Mononuclear cell (primary cell): ENCODE data around the gene LRRC8C. TPM values are rescaled to one million over a fixed set of nuclear protein-coding genes. Genes with fewer than 3 reads are reported as not detected.

ENCODE experiments used
- H3K27me3 ChIP-seq: 2 replicates; pipeline ENCODE4 v1.6.0; 2011; ENCODE audit warnings: low read length, control low read depth; ENCODE audit not compliant: insufficient read depth
- H3K4me1 ChIP-seq: 2 replicates; pipeline ENCODE4 v1.5.1; 2011; ENCODE audit warnings: mild to moderate bottlenecking, low read length, control low read depth; ENCODE audit not compliant: insufficient read depth
- H3K4me3 ChIP-seq: 2 replicates; pipeline ENCODE4 v1.5.1; 2011; ENCODE audit warnings: mild to moderate bottlenecking, low read length, moderate library complexity
- H3K9me3 ChIP-seq: 2 replicates; pipeline ENCODE4 v1.5.1; 2011; ENCODE audit warnings: low read depth, mild to moderate bottlenecking, control low read depth, low read length
- total RNA-seq: library from RNA; depleted of rRNA; stranded (reverse); fragments of >200 nt; gene quantifications from one replicate; pipeline ENCODE4 v1.2.3, GENCODE V29; 2012

LRRC8C gene
- total RNA-seq, 1 donor = 46.0 TPM

DNA sequence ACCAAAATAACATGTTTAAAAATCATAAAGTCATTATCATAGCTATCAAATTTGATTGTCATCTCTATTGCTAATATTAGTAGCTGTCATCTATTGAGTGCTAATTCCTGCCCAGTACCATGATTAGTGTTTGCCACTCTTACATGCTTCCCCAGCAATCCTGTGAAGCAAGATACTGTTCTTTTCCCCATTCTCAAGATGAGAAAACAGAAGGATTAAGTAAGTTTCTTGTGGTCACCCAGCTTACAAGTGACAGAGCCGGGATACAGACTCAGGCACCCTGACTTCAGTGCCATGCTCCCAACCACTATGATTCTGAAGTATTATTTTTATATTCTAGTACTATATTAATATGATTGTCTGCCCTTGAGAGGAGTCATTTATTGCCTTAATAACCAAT, 36.5 kb downstream of the LRRC8C start:
- Histone ChIP-seq H3K4me3 (no peak overlapping the region), H3K4me1 (peaks cover 60% of the 10 kb centered on the region), H3K27me3 (no peaks in the 10 kb centered on the region), H3K9me3 (no peaks in the 10 kb centered on the region)

GRCh38 chr1:89670163-89670562, 37.2 kb downstream of the LRRC8C start:
- no peaks in the 10 kb centered on the region for H3K9me3 ChIP-seq
- no peak overlapping the region for H3K4me3 ChIP-seq
- peaks cover 62% of the 10 kb centered on the region for H3K4me1 ChIP-seq
- no peaks in the 10 kb centered on the region for H3K27me3 ChIP-seq

DNA sequence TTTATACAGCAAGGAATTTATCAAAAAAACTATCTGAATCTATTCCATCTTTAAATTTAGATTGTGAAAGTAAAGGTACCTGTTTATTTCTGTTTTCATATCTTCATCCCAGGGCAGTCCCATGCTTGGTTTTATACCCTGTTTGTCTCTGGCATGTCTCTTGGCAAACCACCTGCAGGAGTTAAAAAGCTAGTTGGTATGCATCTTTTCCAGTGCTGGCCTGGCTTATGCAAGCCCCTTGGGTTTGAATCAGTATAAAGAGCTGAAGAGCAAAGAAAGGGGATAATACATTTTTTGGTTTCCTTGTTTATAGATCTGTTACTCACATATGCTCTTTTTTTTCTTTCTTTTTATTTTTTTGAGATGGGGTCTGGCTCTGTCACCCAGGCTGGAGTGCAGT, 37.8 kb downstream of the LRRC8C start:
- H3K4me3 ChIP-seq = no peak overlapping the region
- no peaks in the 10 kb centered on the region for H3K27me3 ChIP-seq
- H3K9me3 ChIP-seq = no peaks in the 10 kb centered on the region
- peaks cover 67% of the 10 kb centered on the region for H3K4me1 ChIP-seq

- Histone ChIP-seq H3K4me1 (peaks cover 65% of the 10 kb centered on the region), H3K4me3 (no peak overlapping the region), H3K27me3 (no peaks in the 10 kb centered on the region), H3K9me3 (no peaks in the 10 kb centered on the region)
Observed at GRCh38 chr1:89671775-89672488, 39.0 kb downstream of the LRRC8C start.

- Histone ChIP-seq H3K4me3 (no peak overlapping the region), H3K27me3 (no peaks in the 10 kb centered on the region), H3K4me1 (peaks cover 58% of the 10 kb centered on the region), H3K9me3 (no peaks in the 10 kb centered on the region)
Observed at GRCh38 chr1:89672489-89673183, 39.7 kb downstream of the LRRC8C start.

DNA sequence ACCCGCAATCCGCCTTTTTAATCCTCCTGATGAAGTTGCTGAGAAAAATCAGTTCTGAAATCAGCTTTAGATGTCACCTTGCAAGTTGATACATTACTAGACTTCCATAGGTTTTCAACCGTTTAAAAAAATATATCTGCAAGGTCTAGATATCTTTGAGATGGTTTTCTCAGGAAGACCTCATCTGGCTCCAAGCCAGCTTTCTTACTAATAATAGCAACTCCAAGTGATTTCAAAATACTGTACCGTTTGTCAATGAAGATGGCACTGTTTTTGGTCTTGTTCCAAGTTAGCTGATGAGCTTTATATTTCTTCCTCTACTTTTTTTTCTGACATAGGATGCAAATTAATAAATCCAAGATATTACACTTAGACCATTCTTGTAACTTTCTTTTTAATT, 40.3 kb downstream of the LRRC8C start:
- Histone ChIP-seq H3K4me3 (no peak overlapping the region), H3K4me1 (peaks cover 53% of the 10 kb centered on the region), H3K9me3 (no peaks in the 10 kb centered on the region), H3K27me3 (no peaks in the 10 kb centered on the region)

- no peaks in the 10 kb centered on the region for H3K9me3 ChIP-seq
- no peak overlapping the region for H3K4me3 ChIP-seq
- peaks cover 39% of the 10 kb centered on the region for H3K4me1 ChIP-seq
- H3K27me3 ChIP-seq = no peaks in the 10 kb centered on the region
Observed at GRCh38 chr1:89675677-89676076, 42.8 kb downstream of the LRRC8C start.

DNA sequence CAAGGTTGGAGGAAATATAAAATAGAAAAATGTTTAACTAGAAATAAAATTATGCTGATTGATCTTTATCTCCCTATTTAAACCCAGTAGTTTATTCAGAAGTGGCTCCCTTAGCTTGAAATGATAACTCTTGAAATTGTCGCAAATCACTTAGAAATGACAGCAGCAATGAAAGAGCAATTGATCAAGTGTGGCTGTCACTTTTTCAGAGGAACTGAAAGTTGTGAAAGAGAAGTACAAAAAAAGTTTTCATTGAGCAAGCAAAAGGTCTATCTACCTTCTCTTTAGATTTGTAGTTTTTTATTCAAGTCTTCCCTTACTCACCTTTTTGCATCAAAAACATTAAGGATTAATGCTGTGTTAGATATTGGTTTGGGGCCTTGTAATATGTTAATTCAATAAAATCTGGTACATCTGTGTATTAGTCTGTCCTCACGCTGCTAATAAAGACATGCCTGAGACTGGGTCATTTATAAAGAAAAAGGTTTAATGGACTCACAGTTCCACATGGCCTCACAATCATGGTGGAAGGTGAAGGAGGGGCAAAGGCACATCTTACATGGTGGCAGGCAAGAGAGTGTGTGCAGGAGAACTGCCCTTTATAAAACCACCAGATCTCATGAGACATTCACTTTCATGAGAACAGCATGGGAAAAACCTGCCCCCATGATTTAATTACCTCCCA, 48.3 kb downstream of the LRRC8C start:
- peaks cover 26% of the 10 kb centered on the region for H3K4me1 ChIP-seq
- no peaks in the 10 kb centered on the region for H3K27me3 ChIP-seq
- no peaks in the 10 kb centered on the region for H3K9me3 ChIP-seq
- H3K4me3 ChIP-seq = no peak overlapping the region

GRCh38 chr1:89682611-89683010, 49.7 kb downstream of the LRRC8C start:
- peaks cover 26% of the 10 kb centered on the region for H3K4me1 ChIP-seq
- H3K9me3 ChIP-seq = no peaks in the 10 kb centered on the region
- no peak overlapping the region for H3K4me3 ChIP-seq
- no peaks in the 10 kb centered on the region for H3K27me3 ChIP-seq

- H3K4me3 ChIP-seq = no peak overlapping the region
- H3K4me1 ChIP-seq = peaks cover 23% of the 10 kb centered on the region
- H3K9me3 ChIP-seq = no peaks in the 10 kb centered on the region
- no peaks in the 10 kb centered on the region for H3K27me3 ChIP-seq
Observed at GRCh38 chr1:89685461-89685860, 52.5 kb downstream of the LRRC8C start.

DNA sequence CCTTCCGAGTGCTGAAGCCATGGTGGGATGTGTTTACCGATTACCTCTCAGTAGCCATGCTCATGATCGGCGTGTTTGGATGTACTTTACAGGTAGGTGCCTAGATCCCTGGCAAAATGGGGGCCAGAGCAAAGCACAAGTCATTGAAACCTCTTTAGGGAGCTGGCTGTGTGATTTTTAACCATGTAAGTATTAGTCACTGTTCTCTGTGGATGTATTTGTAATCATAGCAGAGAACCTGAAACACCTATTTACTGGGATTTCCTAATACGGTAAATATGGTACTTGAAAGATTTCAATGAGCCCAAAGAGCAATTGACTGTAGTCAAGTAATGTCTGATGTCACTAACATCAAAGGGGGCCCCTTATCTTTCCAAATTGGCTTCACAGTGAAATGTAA, 53.6 kb downstream of the LRRC8C start:
- Histone ChIP-seq H3K4me3 (no peak overlapping the region), H3K9me3 (no peaks in the 10 kb centered on the region), H3K27me3 (no peaks in the 10 kb centered on the region), H3K4me1 (peaks cover 17% of the 10 kb centered on the region)

GRCh38 chr1:89687254-89687653, 54.3 kb downstream of the LRRC8C start:
- H3K4me3 ChIP-seq = no peak overlapping the region
- peaks cover 11% of the 10 kb centered on the region for H3K4me1 ChIP-seq
- no peaks in the 10 kb centered on the region for H3K27me3 ChIP-seq

DNA sequence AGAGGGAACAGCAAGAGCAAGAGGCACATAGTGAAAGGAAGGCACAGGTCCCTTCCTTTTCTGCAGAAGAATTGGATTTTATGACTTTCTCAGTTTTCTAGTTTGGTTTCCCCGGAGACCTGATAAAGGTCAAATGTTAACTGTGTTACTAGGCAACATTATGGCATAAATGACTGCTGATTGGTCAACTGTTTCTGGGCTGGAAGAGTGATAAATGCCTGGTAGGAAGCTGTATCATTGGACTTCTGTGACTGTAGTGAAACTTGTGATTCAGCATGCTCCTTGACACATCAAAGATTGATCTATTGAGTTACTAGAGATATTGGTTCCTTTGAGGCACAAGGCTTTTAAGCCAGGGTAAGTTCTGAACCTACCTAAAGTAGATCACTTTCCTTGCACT, 55.7 kb downstream of the LRRC8C start:
- H3K4me1 ChIP-seq = peaks cover 23% of the 10 kb centered on the region
- H3K9me3 ChIP-seq = no peaks in the 10 kb centered on the region
- no peaks in the 10 kb centered on the region for H3K27me3 ChIP-seq
- no peak overlapping the region for H3K4me3 ChIP-seq

More at GRCh38 chr1:89687254-89687653, 54.3 kb downstream of the LRRC8C start:
- no peaks in the 10 kb centered on the region for H3K9me3 ChIP-seq

DNA sequence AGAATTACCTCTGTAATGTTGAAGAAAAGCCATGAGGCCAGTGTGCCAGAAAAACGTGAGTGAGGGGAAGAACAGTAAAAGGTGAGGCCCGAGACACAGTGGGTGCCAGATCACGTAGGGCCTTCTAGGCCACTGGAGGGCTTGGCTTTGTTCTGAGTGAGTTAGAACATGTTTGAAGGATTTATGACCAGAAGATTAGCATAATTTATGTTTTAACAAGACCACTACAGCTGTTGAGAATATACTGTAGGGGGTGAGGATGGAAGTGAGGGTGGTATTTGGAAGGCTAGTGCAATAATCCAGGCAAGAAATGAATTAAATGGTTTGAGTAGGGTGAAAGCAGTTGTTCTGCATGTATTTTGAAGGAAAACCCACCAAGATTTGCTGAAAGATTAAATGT, 56.3 kb downstream of the LRRC8C start:
- Histone ChIP-seq H3K9me3 (no peaks in the 10 kb centered on the region), H3K4me1 (peaks cover 27% of the 10 kb centered on the region), H3K27me3 (no peaks in the 10 kb centered on the region), H3K4me3 (no peak overlapping the region)

DNA sequence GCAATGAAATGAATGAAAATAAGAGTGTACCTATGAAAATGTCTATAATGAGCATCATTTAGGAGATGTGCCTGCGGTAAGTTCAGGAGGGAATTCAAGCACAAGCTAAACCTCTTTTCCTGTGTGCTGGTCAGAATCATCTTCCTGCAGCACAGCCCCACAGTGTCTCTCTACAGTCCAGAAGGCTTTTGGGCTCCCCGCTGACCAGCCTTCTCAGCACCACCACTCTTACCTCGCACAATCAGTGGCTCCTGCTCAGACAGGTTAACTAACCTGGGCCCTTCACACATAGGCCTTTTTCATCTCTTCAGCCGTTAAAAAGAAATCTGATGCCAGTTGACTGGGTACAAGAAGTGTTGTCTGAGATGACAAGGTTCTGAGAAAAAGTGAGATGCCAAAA, 57.7 kb downstream of the LRRC8C start:
- no peaks in the 10 kb centered on the region for H3K27me3 ChIP-seq
- no peaks in the 10 kb centered on the region for H3K9me3 ChIP-seq
- H3K4me1 ChIP-seq = peaks cover 34% of the 10 kb centered on the region
- no peak overlapping the region for H3K4me3 ChIP-seq
